ENCODE measurements around the gene PRDM9.
"Not testable (repeated sequence)": the region's sequence is repeated elsewhere in the genome, so short reads cannot be mapped to it uniquely, and the experiment has no call there.

Gene PRDM9

DNA sequence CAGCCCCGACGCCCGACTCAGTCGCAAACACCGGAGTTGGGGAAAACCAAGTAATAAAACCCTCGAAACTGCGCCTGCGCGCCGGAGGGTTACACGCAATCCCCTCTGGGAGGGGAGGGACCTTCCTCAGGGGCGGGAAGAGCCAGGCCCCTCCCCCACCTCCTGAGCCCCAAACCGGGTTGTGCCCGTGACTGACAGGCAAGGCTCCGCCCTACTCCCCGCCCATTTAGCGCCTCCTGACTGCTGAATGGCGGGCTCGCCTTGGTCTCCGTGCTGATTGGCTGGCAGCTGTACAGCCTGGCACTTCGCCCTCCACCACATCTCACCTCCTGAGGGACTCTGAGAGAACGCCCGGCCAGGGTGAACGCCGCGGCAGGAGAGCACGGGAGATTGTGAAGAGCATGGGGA, at the start of gene PRDM9:
TSS of gene PRDM9 (plus strand) at position 332 of the 408 bp plus-strand sequence. CDS start 1,425 bp downstream, outside the sequence.
- no peak for DNase-seq (ENCODE audit: low read depth)

DNA sequence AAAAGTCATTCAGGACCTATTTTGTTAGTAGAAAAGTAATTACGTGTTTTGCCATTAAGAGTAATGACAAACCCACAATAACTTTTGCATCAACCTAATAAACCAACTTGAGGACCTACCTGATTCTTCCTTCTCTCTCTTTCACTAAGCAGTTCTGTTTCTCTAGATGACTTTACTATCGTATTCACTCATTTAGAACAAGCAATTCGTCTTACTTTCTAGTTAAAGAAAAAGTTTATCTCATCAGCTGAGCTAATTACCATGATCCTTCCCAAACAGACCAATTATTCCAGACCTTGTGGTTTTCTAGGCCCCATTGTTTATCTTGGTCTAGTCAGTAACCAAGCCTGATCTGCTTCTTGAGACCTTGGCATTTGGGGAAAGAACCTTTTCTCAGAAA, 49.6 kb upstream of the PRDM9 start:
- no peak for DNase-seq (ENCODE audit: low read depth)

DNA sequence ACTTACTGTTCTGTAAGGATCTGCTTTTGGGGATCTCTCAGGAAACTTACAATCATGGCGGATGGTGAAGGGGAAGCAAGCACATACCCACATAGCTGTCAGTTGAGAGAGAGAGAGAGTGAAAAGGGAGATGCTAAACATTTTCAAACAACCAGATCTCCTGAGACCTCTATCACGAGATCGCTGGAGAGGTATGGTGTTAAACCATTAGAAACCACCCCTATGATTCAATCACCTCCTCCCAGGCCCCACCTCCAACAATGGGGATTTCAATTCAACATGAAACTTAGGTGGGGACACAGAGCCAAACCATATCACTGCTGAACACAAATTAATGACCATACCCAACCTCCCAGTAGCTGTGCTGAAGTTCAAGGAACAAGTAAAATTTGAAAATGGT, 48.2 kb upstream of the PRDM9 start:
- DNase-seq (ENCODE audit: low read depth) = no peak

DNA sequence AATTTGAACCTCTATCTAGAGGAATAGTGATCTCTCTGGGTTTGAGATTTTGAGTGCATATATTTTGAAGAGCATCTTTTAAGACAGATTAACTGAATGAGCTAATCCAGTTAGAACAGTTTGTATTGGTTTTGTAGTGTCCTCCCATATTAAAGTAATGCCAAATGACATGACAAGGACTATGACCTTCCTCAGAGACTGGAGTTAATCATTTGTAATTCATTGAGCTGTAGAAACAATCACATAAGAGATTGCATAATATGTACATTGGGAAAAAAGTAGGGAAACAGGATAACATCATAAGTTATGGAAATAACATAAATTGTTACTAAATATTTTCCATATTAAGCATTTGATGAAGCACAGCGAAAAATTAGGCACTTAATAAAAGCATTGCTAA, 45.8 kb upstream of the PRDM9 start:
- DNase-seq (ENCODE audit: low read depth) = no peak

DNA sequence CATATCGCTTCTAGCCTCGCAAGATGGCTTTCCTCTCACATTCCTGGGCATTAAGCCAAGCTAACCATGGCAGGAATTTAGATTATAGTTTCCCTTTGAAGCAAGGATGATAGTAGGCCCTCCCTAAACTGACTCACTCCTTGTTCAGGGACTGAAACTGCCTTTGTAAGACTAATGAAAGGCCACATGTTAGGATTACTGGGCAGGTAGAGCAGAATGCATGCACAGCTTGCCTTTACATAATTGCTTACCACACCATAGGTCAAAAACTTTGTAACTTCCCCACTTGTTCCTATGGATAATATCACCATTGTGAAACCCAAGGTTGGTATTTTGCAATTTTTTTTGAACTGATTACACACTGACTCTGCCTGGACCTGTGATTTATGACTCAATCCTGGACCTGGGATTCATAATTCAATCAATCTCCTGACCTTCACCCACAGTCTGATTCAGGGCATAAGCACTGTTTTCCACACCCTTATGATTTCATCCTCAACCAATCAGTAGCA, 41.0 kb upstream of the PRDM9 start:
- DNase-seq (ENCODE audit: low read depth) = no peak

DNA sequence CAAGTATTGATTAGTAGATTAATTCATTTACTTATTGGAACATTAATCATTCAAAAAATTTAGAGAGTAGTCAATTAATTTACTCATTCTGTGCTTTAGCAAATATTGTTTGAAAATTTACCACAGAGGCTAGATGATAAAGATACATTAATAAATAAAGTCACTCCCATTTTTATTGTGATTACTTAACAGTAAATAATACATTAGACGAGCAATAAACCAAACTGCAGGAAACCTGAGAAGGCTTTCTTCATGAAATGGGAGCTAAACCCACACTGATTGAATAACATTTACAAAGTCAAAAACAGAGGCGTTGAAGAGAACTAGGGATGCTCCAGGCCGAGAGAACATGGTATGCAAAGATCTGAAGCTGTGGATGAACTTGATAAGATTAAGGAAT, 38.8 kb upstream of the PRDM9 start:
- no peak for DNase-seq (ENCODE audit: low read depth)

DNA sequence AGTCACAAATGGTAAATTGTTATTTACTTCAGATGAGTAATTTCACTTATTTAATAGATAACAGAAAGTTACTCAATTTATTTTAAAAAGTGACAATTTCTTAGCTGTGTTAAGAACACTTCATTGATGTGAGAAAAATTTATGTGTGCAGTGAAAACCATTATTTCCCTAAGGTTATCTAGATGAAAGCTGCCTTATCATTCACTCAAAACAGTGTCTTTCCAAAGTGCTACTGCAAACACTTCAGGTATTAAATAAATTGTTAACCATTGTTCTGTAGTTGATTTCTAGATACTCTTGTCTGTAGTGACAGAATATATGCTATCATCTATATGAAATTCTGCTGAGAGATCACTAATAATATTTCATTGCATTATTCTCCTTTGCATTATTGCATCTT, 33.5 kb upstream of the PRDM9 start:
- DNase-seq (ENCODE audit: low read depth) = no peak

DNA sequence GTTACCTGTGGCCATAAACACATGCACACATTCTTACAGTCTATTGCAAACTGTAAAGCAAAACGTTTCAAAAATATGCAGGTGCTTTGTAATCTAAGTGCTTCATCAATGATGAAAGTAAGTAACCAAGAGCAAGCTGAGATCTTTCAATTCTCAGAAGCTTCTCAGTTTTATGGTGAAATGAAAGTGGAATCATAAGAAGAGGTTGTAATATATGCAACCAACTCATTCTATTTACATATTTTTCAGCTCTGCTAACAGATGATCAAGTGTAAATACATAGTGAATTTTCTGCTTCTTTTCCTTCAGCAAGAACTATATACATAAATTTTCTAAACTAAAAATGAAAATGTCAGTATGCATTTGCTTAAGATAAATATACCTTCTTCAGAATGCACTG, 33.1 kb upstream of the PRDM9 start:
- DNase-seq (ENCODE audit: low read depth) = no peak

DNA sequence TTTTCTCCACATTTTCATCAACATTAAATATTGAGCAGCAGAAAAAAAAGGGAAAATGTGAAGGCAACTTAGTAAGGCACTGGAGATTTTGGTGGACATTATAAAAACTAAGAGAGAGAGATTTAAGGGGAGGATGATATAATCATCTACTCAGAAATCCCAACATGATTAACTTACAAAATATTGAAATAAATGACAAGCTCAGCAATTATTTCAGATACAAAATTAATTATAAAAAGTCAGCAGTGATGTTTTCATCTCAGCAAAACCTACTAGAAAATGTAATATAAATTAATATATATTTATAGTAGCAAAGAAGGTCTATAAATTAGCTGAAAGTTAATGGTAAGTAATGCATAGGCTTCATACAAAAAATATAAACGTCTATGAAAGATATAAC, 30.8 kb upstream of the PRDM9 start:
- DNase-seq (ENCODE audit: low read depth) = no peak

DNA sequence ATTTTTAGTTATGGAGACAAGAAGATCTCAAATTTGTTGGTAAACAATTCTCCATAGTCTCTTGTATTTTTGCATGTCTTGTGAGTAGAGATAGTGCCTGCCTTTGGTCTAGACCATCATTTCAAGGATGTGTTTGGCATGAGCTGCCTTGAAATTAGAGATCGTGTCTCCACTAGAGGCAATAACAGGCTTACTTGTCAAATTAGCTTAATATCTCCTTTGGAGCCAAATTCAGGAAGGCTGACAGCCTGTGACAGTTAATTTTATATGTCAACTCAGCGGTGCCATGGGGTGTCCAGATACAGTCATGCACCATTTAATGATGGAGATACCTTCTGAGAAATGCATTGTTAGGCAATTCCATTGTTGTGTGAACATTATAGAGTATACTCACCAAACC, 24.8 kb upstream of the PRDM9 start:
- DNase-seq (ENCODE audit: low read depth) = no peak

DNA sequence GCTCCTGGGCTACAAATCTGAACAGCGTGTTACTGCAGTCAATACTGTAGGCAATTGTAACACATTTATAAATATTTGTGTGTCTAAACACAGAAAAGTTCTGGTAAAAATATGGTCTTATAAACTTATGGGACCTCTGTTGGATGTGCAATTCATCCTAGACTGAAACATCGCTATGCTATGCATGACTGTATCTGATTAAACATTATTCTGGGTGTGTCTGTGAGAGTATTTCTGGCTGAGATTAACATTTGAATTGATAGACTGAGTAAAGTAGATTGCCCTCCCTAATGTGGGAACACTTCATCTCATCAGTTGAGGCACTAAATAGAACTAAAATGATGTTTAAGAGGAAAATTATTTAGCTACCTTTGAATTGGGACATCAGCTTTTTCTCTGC, 24.3 kb upstream of the PRDM9 start:
- no peak for DNase-seq (ENCODE audit: low read depth)

DNA sequence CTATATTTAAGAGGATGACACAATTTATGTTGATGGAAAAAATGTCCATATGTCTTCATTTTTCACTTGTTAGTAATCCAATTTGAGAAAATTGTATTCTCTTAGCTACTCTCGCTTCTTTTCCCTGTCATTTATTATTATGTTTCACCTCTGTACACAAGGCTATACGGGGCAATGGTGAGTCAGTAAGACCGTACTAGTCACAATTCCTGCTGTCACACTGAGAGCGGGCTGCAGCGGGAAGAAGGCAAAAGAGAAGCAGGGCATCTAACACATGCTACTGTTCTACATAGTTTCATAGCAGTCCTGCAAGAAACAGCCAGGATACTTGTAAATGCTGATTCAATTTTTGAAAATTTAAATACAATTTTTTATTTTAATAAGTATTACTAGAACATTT, 23.3 kb upstream of the PRDM9 start:
- DNase-seq (ENCODE audit: low read depth) = no peak

DNA sequence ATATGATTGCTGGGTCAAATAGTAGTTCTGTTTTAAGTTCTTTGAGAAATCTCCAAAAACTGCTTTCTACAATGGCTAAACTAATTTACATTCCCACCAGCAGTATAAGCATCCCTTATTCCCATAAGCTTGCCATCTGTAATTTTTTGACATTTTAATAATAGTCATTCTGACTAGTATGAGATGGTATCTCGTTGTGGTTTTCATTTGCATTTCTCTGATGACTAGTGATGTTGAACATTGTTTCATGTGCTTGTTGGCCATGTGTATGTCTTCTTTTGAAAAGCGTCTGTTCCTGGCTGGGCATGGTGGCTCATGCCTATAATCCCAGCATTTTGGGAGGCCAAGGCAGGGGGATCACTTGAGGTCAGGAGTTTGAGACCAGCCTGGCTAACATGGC, 21.2 kb upstream of the PRDM9 start:
- DNase-seq (ENCODE audit: low read depth) = not testable (repeated sequence)

DNA sequence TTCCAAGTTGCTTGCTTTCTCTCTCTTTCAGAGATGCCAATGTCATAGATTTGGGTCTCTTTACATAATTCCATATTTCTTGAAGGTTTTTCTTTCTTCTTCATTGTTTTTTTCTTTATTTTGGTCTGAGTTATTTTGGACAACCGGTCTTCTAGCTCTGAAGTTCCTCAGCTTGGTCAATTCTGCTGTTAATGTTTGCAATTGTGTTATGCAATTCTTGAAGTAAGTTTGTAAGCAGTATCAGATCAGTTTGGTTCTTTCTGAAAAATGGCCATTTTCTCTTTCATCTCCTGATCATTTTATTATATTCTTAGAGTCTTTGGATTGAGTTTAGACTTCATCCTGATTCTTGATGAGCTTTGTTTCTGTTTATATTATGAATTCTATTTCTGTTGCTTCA, 16.4 kb upstream of the PRDM9 start:
- DNase-seq (ENCODE audit: low read depth) = no peak

DNA sequence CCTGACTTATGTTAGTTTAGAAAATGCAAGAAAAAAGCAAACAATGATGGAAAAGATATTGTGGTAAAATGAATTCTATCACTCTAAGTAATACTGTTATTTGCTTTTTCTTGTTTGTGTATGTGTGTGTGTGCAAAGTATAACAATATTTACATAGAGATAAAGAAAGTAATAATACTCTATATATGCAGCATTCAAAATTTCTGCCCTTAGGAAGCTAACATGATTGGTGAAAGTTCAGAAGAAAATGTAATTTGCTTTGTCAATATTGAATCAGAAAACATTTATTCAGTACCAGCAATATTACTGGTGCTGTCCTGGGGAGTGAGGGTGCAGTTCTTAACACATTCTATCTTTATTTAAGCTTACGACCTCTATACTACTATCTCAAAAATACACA, 12.9 kb upstream of the PRDM9 start:
- DNase-seq (ENCODE audit: low read depth) = no peak

DNA sequence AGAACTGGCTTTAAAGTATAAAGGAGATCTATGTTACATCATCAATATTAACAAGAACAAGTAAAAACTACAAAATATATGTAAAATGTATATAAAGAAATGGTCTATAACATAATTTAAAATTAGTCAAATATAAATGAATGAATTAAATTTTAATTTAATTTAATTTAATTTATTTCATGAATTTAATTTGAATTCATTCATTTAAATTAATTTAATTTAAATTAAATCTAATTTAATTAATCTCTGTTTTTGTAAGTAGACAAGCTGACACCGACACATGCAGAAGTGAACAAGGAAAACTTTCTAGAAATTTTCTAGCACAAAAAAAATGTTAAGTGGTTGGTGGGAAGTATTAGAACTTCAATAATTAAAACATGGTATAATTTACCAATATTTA, 10.8 kb upstream of the PRDM9 start:
- no peak for DNase-seq (ENCODE audit: low read depth)

DNA sequence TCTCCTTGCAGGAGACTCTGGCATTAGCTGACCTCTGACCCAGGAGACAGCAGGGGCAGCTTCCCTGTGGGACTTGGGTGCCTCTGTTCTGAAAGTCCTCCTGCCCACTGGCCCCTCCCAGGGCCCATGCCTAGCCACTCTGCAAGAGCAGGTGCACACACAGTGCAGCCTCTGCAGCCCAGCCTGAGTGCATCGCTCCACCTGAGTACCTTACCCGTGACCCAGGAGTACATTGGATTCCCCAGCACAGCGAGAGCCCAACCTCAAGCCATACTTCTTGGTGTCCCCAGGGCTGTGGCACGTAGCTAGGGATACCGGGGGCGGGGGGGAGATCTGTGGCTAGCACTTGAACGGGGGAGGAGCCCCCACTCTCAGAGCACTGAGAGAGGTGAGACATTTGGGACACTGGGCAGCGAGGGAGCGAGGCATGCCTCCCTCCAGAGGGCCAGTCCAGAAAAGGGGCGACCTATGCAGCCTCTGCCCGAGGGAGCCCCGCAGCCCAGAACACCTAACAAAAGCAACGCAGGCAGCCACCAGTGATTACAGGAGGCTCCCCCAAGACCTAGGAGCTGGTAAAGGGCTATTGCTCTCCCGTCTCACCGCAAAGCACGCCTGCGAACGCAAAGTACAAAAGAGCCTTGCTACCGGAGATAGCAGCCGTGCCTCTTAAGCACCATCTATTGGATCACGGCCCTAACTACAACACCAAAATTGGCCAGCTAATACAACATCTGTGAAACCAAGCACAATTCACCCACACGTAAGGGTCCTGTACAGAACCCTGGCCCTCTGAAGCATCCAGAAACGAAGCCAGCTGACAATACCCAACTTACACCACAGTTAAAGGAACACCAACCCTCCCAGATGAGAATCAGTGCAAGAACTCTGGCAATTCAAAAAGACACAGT, 826 bp upstream of the PRDM9 start:
- DNase-seq (ENCODE audit: low read depth) = no peak

DNA sequence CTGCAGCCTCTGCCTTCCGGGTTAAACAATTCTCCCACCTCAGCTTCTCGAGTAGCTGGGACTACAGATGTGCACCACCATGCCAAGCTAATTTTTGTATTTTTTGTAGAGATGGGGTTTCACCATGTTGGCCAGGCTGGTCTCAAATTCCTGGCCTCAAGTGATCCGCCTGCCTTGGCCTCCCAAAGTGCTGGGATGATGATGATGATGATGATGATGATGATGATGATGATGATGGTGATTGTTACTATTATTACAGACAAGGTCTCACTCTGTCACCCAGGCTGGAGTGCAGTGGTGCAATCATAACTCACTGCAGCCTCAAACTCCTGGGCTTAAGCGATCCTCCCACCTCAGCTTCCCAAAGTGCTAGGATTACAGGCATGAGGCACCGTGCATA, 3.0 kb downstream of the PRDM9 start:
- not testable (repeated sequence) for DNase-seq (ENCODE audit: low read depth)

DNA sequence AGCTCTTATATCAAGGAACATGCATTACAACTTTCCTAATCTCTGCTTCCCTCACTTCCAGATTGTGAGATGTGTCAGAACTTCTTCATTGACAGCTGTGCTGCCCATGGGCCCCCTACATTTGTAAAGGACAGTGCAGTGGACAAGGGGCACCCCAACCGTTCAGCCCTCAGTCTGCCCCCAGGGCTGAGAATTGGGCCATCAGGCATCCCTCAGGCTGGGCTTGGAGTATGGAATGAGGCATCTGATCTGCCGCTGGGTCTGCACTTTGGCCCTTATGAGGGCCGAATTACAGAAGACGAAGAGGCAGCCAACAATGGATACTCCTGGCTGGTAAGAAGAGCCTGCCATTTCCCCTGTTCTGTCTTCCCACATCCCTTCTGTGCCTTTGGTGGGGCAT, 15.1 kb downstream of the PRDM9 start:
- DNase-seq (ENCODE audit: low read depth) = no peak

DNA sequence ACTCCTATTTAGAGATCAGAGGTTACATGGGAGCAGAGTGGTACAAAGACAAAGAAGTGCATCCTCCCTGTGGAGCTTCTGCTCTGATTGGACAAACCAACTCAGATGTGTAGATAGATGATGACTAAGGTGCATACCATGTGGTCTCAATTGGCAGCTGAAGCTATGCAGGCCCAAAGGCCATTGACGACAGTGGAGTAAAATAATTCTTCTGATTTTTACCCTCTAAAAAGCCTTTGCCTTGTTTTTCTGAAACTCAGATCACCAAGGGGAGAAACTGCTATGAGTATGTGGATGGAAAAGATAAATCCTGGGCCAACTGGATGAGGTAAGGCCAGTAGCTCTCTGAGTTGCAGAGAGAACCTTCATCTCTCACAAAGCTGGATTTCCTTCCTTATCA, 15.6 kb downstream of the PRDM9 start:
- DNase-seq (ENCODE audit: low read depth) = no peak

DNA sequence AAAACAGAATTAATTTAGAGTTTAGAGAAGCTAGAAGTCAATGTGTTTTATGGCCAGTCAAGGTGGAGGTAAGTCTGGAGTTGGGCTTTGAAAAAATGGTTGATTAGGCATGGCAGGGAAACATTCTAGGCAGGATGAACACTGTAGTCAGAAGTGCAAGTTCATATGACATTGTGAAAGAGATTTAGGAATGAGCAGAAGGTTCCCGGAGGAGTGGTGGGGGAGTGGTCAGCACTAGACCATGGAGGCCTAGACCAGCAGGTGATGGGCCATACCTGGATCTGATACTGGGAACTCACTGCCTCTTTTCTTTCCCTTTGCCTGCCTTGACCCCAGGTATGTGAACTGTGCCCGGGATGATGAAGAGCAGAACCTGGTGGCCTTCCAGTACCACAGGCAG, 16.6 kb downstream of the PRDM9 start:
- DNase-seq (ENCODE audit: low read depth) = no peak

DNA sequence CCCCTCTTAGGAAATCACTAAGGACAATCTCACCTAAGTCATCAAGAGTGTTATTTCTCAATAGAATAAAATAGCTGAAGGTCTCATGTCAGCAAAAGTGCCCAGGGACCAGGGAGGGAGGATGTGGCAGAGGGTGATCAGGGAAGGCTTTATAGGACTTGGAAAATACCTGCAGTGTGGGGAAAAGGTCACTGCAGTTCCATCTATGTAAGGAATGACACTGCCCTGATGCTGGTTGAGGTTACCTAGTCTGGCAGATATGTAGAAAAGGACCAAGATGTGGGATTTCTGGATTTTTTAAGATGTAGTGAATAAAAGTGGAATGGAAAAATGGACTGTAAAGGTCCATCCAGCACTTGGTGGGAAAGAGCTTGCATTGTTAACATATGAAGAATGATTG, 18.3 kb downstream of the PRDM9 start:
- DNase-seq (ENCODE audit: low read depth) = no peak

DNA sequence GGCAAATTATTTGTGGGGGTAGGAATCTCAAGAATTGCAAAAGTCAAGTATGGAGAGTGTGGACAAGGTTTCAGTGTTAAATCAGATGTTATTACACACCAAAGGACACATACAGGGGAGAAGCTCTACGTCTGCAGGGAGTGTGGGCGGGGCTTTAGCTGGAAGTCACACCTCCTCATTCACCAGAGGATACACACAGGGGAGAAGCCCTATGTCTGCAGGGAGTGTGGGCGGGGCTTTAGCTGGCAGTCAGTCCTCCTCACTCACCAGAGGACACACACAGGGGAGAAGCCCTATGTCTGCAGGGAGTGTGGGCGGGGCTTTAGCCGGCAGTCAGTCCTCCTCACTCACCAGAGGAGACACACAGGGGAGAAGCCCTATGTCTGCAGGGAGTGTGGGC, 19.2 kb downstream of the PRDM9 start:
- not testable (repeated sequence) for DNase-seq (ENCODE audit: low read depth)
